HEK293 (cell line): ENCODE results near the gene BPNT1.

ENCODE experiments used
- BCL11B ChIP-seq: fragments of 450-650 bp; formaldehyde crosslinking; IDR thresholded peaks from 2 replicates; pipeline ENCODE4 v1.5.1; 2016; ENCODE audit warnings: low read depth, missing biosample characterization, missing genetic modification characterization
- BCL6B ChIP-seq: fragments of 450-650 bp; formaldehyde crosslinking; IDR thresholded peaks from 2 replicates; pipeline ENCODE4 v1.5.1; 2017; ENCODE audit warnings: missing biosample characterization, missing genetic modification characterization
- ELK4 ChIP-seq: IDR thresholded peaks from 2 replicates; pipeline ENCODE4 v1.6.1; 2011; ENCODE audit warnings: mild to moderate bottlenecking, low read depth, low read length, borderline replicate concordance
- KLF16 ChIP-seq: fragments of 450-650 bp; formaldehyde crosslinking; IDR thresholded peaks from 2 replicates; pipeline ENCODE4 v1.5.1; 2017; ENCODE audit warnings: missing biosample characterization, missing genetic modification characterization
- KLF9 ChIP-seq: fragments of 450-650 bp; formaldehyde crosslinking; IDR thresholded peaks from 2 replicates; pipeline ENCODE4 v1.5.1; 2016; ENCODE audit warnings: missing biosample characterization, missing genetic modification characterization, low read depth
- MYNN ChIP-seq: fragments of 450-650 bp; formaldehyde crosslinking; IDR thresholded peaks from 2 replicates; pipeline ENCODE4 v1.5.1; 2016; ENCODE audit warnings: missing biosample characterization, missing genetic modification characterization, borderline replicate concordance
- SCRT1 ChIP-seq: fragments of 450-650 bp; formaldehyde crosslinking; IDR thresholded peaks from 2 replicates; pipeline ENCODE4 v1.5.1; 2016; ENCODE audit warnings: missing biosample characterization, missing genetic modification characterization, borderline replicate concordance
- YY1 ChIP-seq: fragments of 450-650 bp; formaldehyde crosslinking; IDR thresholded peaks from 2 replicates; pipeline ENCODE4 v1.5.1; 2018; ENCODE audit warnings: missing biosample characterization, missing genetic modification characterization
- ZBTB48 ChIP-seq: fragments of 450-650 bp; formaldehyde crosslinking; IDR thresholded peaks from 2 replicates; pipeline ENCODE4 v1.5.1; 2016; ENCODE audit warnings: missing biosample characterization, missing genetic modification characterization
- ZEB2 ChIP-seq: fragments of 450-650 bp; formaldehyde crosslinking; IDR thresholded peaks from 2 replicates; pipeline ENCODE4 v1.5.1; 2016; ENCODE audit warnings: missing biosample characterization, missing genetic modification characterization
- ZFP41 ChIP-seq: fragments of 450-650 bp; formaldehyde crosslinking; IDR thresholded peaks from 2 replicates; pipeline ENCODE4 v1.5.1; 2016; ENCODE audit warnings: missing biosample characterization, missing genetic modification characterization, borderline replicate concordance
- ZNF114 ChIP-seq: fragments of 450-650 bp; formaldehyde crosslinking; IDR thresholded peaks from 2 replicates; pipeline ENCODE4 v1.5.0; 2017; ENCODE audit warnings: missing biosample characterization, missing genetic modification characterization
- ZNF202 ChIP-seq: fragments of 450-650 bp; formaldehyde crosslinking; IDR thresholded peaks from 2 replicates; pipeline ENCODE4 v1.5.1; 2016; ENCODE audit warnings: missing biosample characterization, missing genetic modification characterization, borderline replicate concordance
- ZNF362 ChIP-seq: fragments of 450-650 bp; formaldehyde crosslinking; IDR thresholded peaks from 2 replicates; pipeline ENCODE4 v1.5.1; 2016; ENCODE audit warnings: missing biosample characterization, missing genetic modification characterization
- ZNF37A ChIP-seq: fragments of 450-650 bp; IDR thresholded peaks from 2 replicates; pipeline ENCODE4 v1.5.1; 2018; ENCODE audit warnings: missing biosample characterization, missing genetic modification characterization
- ZNF473 ChIP-seq: fragments of 450-650 bp; formaldehyde crosslinking; IDR thresholded peaks from 2 replicates; pipeline ENCODE4 v1.5.1; 2017; ENCODE audit warnings: missing biosample characterization, missing genetic modification characterization
- ZNF518A ChIP-seq: fragments of 450-650 bp; formaldehyde crosslinking; conservative IDR thresholded peaks from 2 replicates; pipeline ENCODE4 v1.5.1; 2016; ENCODE audit warnings: low read depth, missing biosample characterization, missing genetic modification characterization
- ZNF529 ChIP-seq: fragments of 450-650 bp; formaldehyde crosslinking; IDR thresholded peaks from 2 replicates; pipeline ENCODE4 v1.5.1; 2017; ENCODE audit warnings: missing genetic modification characterization, missing biosample characterization; ENCODE audit not compliant: insufficient replicate concordance
- ZNF555 ChIP-seq: fragments of 450-650 bp; formaldehyde crosslinking; conservative IDR thresholded peaks from 2 replicates; pipeline ENCODE4 v1.5.1; 2017; ENCODE audit warnings: missing biosample characterization, mild to moderate bottlenecking, missing genetic modification characterization, inconsistent platforms
- ZNF626 ChIP-seq: fragments of 450-650 bp; sonication (Bioruptor Pico); formaldehyde crosslinking; IDR thresholded peaks from 2 replicates; pipeline ENCODE4 v1.5.1; 2018; ENCODE audit warnings: missing biosample characterization, missing genetic modification characterization, inconsistent platforms
- ZNF670 ChIP-seq: fragments of 450-650 bp; formaldehyde crosslinking; IDR thresholded peaks from 2 replicates; pipeline ENCODE4 v1.5.1; 2016; ENCODE audit warnings: missing biosample characterization, missing genetic modification characterization, low read depth
- ZNF830 ChIP-seq: fragments of 450-650 bp; IDR thresholded peaks from 2 replicates; pipeline ENCODE4 v1.5.0; 2018; ENCODE audit warnings: missing biosample characterization, missing genetic modification characterization, low read depth, mild to moderate bottlenecking, moderate library complexity
- ZNF843 ChIP-seq: fragments of 450-650 bp; formaldehyde crosslinking; IDR thresholded peaks from 2 replicates; pipeline ENCODE4 v1.5.1; 2016; ENCODE audit warnings: missing biosample characterization, missing genetic modification characterization
- ZXDB ChIP-seq: fragments of 450-650 bp; formaldehyde crosslinking; IDR thresholded peaks from 2 replicates; pipeline ENCODE4 v1.5.1; 2016; ENCODE audit warnings: missing biosample characterization, missing genetic modification characterization
- TF ChIP-seq, protein P1 (sequence below): fragments of 450-650 bp; formaldehyde crosslinking; IDR thresholded peaks from 2 replicates; pipeline ENCODE4 v1.5.1; 2016; ENCODE audit warnings: missing biosample characterization, missing genetic modification characterization, borderline replicate concordance
- TF ChIP-seq, protein P2 (sequence below): fragments of 450-650 bp; formaldehyde crosslinking; IDR thresholded peaks from 2 replicates; pipeline ENCODE4 v1.5.1; 2016; ENCODE audit warnings: missing biosample characterization, missing genetic modification characterization

The BPNT1 gene

GRCh38 chr1:220119043-220119512, 29.5 kb upstream of the BPNT1 start (continued):
- no peak for TF ChIP-seq YY1 (tag by site-specific recombination)
- TF ChIP-seq ZNF202 = no peak
- TF ChIP-seq ZNF843 (tag by site-specific recombination) = peak; percentile 99
- TF ChIP-seq ZNF518A (tag by site-specific recombination) = peak; percentile 48; the same call in 1 of the 2 replicates
- no peak for TF ChIP-seq ZNF555
- TF ChIP-seq ZNF626 (tag by site-specific recombination) = no peak
- peak; percentile 98 for TF ChIP-seq BCL11B (tag by site-specific recombination)
- no peak for TF ChIP-seq ZNF114 (tag by site-specific recombination)
- peak; percentile 98 for TF ChIP-seq ZXDB (tag by site-specific recombination)
- TF ChIP-seq ZNF830 (tag by site-specific recombination) = no peak
- no peak for TF ChIP-seq ZBTB48
- no peak for TF ChIP-seq ZNF670 (tag by site-specific recombination)
- TF ChIP-seq KLF16 (tag by site-specific recombination) = peak; percentile 70; the same call in 1 of the 2 replicates
- TF ChIP-seq SCRT1 (tag by site-specific recombination) = peak; percentile 59; the same call in 1 of the 2 replicates
- no peak for TF ChIP-seq ZNF37A
- no peak for TF ChIP-seq ZNF473 (tag by site-specific recombination)
- TF ChIP-seq ZFP41 = no peak
- TF ChIP-seq KLF9 (tag by site-specific recombination) = no peak
- TF ChIP-seq MYNN (tag by site-specific recombination) = no peak
- TF ChIP-seq ZNF362 = peak; percentile 80
- TF ChIP-seq ELK4 = no peak
- peak; percentile 99 for TF ChIP-seq ZEB2 (tag by site-specific recombination)
- TF ChIP-seq, protein P1, sequence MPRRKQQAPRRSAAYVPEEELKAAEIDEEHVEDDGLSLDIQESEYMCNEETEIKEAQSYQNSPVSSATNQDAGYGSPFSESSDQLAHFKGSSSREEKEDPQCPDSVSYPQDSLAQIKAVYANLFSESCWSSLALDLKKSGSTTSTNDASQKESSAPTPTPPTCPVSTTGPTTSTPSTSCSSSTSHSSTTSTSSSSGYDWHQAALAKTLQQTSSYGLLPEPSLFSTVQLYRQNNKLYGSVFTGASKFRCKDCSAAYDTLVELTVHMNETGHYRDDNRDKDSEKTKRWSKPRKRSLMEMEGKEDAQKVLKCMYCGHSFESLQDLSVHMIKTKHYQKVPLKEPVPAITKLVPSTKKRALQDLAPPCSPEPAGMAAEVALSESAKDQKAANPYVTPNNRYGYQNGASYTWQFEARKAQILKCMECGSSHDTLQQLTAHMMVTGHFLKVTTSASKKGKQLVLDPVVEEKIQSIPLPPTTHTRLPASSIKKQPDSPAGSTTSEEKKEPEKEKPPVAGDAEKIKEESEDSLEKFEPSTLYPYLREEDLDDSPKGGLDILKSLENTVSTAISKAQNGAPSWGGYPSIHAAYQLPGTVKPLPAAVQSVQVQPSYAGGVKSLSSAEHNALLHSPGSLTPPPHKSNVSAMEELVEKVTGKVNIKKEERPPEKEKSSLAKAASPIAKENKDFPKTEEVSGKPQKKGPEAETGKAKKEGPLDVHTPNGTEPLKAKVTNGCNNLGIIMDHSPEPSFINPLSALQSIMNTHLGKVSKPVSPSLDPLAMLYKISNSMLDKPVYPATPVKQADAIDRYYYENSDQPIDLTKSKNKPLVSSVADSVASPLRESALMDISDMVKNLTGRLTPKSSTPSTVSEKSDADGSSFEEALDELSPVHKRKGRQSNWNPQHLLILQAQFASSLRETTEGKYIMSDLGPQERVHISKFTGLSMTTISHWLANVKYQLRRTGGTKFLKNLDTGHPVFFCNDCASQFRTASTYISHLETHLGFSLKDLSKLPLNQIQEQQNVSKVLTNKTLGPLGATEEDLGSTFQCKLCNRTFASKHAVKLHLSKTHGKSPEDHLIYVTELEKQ (tag by site-specific recombination) = peak; percentile 100
- TF ChIP-seq BCL6B (tag by site-specific recombination) = no peak
- TF ChIP-seq ZNF529 (tag by site-specific recombination) = no peak
- TF ChIP-seq, protein P2, sequence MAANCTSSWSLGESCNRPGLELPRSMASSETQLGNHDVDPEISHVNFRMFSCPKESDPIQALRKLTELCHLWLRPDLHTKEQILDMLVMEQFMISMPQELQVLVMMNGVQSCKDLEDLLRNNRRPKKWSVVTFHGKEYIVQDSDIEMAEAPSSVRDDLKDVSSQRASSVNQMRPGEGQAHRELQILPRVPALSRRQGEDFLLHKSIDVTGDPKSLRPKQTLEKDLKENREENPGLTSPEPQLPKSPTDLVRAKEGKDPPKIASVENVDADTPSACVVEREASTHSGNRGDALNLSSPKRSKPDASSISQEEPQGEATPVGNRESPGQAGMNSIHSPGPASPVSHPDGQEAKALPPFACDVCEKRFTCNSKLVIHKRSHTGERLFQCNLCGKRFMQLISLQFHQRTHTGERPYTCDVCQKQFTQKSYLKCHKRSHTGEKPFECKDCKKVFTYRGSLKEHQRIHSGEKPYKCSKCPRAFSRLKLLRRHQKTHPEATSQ (tag by site-specific recombination) = no peak
